OCI-LY3 (cell line): Measurements from ENCODE around the gene HOXA5.

Source experiments
- H2AFZ ChIP-seq: fragments of 200-600, 300-600 bp; shearing (Covaris generic); 2 replicates; pipeline ENCODE4 v1.6.0; 2014; ENCODE audit warnings: antibody characterized with exemption, low read depth, low read length
- H3K27ac ChIP-seq: fragments of 200-600, 300-600 bp; sonication (generic); 2 replicates; pipeline ENCODE4 v1.5.1; 2014; ENCODE audit warnings: mild to moderate bottlenecking, low read length, moderate library complexity, mixed read lengths
- H3K27me3 ChIP-seq: fragments of 200-600, 300-600 bp; sonication (generic); 2 replicates; pipeline ENCODE4 v1.6.1; 2014; ENCODE audit warnings: low read depth, low read length, mixed read lengths
- H3K36me3 ChIP-seq: fragments of 200-600, 300-600 bp; sonication (generic); replicated peaks from 2 replicates; pipeline ENCODE3; 2014; ENCODE audit warnings: low read depth, low read length, mixed read lengths
- H3K4me1 ChIP-seq: fragments of 300-600, 200-600 bp; sonication (generic); 2 replicates; pipeline ENCODE4 v1.6.1; 2014; ENCODE audit warnings: low read length, mixed read lengths
- H3K4me2 ChIP-seq: fragments of 200-600, 300-600 bp; sonication (generic); 2 replicates; pipeline ENCODE4 v1.6.1; 2014; ENCODE audit warnings: low read length, mixed read lengths
- H3K4me3 ChIP-seq: fragments of 300-600, 200-600 bp; sonication (generic); 2 replicates; pipeline ENCODE4 v1.5.1; 2014; ENCODE audit warnings: antibody characterized with exemption, mild to moderate bottlenecking, low read length, moderate library complexity
- H3K79me2 ChIP-seq: fragments of 300-600, 200-600 bp; shearing (Covaris generic); 2 replicates; pipeline ENCODE4 v1.6.1; 2014; ENCODE audit warnings: mild to moderate bottlenecking, low read length, mixed read lengths
- H3K9ac ChIP-seq: fragments of 300-600, 200-600 bp; shearing (Covaris generic); 2 replicates; pipeline ENCODE4 v1.6.0; 2014; ENCODE audit warnings: mild to moderate bottlenecking, low read length, moderate library complexity
- H3K9me3 ChIP-seq: fragments of 200-600, 300-600 bp; shearing (Covaris generic); 2 replicates; pipeline ENCODE4 v1.6.1; 2014; ENCODE audit warnings: low read length, mixed read lengths; ENCODE audit not compliant: insufficient read depth
- H4K20me1 ChIP-seq: fragments of 200-600, 300-600 bp; sonication (generic); 2 replicates; pipeline ENCODE4 v1.6.1; 2016; ENCODE audit warnings: low read length, mixed read lengths; ENCODE audit not compliant: insufficient read depth
- CTCF ChIP-seq: fragments of 200-600, 300-600 bp; sonication (generic); IDR thresholded peaks from 2 replicates; pipeline ENCODE4 v1.5.1; 2014; ENCODE audit warnings: antibody characterized with exemption, low read length, low read depth
- EZH2phosphoT487 ChIP-seq: fragments of 200-600 bp; shearing (Covaris generic); IDR thresholded peaks from 2 replicates; pipeline ENCODE4 v1.6.1; 2018; ENCODE audit warnings: antibody characterized with exemption, mixed run types, low read depth

The HOXA5 gene

GRCh38 chr7:27097686-27098577 lies 45.5 kb downstream of the HOXA5 start:
- Histone ChIP-seq H3K9ac (peak overlapping the region; percentile 86; the same call in 1 of the 2 replicates), H3K4me1 (peaks cover 20% of the 10 kb centered on the region), H4K20me1 (no peaks in the 10 kb centered on the region), H3K4me3 (peak overlapping the region; percentile 99; the same call in 1 of the 2 replicates), H3K79me2 (peaks cover 19% of the 10 kb centered on the region), H3K27ac (no peak overlapping the region), H2AFZ (no peak overlapping the region), H3K36me3 (no peaks in the 10 kb centered on the region), H3K9me3 (no peaks in the 10 kb centered on the region), H3K4me2 (peak overlapping the region; percentile 94), H3K27me3 (no peaks in the 10 kb centered on the region)
- TF ChIP-seq CTCF (no peak), EZH2phosphoT487 (no peak)

GRCh38 chr7:27096768-27097514 lies 46.5 kb downstream of the HOXA5 start:
- Histone ChIP-seq H3K36me3 (no peaks in the 10 kb centered on the region), H3K9me3 (no peaks in the 10 kb centered on the region), H3K4me1 (peaks cover 20% of the 10 kb centered on the region), H3K27ac (peak overlapping the region; percentile 75), H2AFZ (peak overlapping the region; percentile 69; the same call in 1 of the 2 replicates), H3K79me2 (peaks cover 19% of the 10 kb centered on the region), H3K27me3 (no peaks in the 10 kb centered on the region), H4K20me1 (no peaks in the 10 kb centered on the region), H3K9ac (peak overlapping the region; percentile 86), H3K4me2 (peak overlapping the region; percentile 94), H3K4me3 (peak overlapping the region; percentile 99)
- TF ChIP-seq CTCF (no peak), EZH2phosphoT487 (no peak)

GRCh38 chr7:27095897-27096767 lies 47.3 kb downstream of the HOXA5 start, which contains the start of gene HOXA1:
Gene HOXA1 (minus strand): TSS chr7:27096000. CDS start chr7:27095912, 88 bp downstream.
- Histone ChIP-seq H3K79me2 (peaks cover 19% of the 10 kb centered on the region), H4K20me1 (no peaks in the 10 kb centered on the region), H2AFZ (peak within 1 kb of the TSS; percentile 92), H3K27me3 (no peaks in the 10 kb centered on the region), H3K27ac (peak within 1 kb of the TSS; percentile 75), H3K9me3 (no peaks in the 10 kb centered on the region), H3K4me3 (peak within 1 kb of the TSS; percentile 99), H3K4me1 (peaks cover 20% of the 10 kb centered on the region), H3K9ac (peak within 1 kb of the TSS; percentile 86), H3K36me3 (no peaks in the 10 kb centered on the region), H3K4me2 (peak within 1 kb of the TSS; percentile 98)
- TF ChIP-seq EZH2phosphoT487, result no peak
- TF ChIP-seq CTCF, result peak; percentile 7; the same call in 1 of the 2 replicates
